ENCODE results near the gene XYLT1.

DNA sequence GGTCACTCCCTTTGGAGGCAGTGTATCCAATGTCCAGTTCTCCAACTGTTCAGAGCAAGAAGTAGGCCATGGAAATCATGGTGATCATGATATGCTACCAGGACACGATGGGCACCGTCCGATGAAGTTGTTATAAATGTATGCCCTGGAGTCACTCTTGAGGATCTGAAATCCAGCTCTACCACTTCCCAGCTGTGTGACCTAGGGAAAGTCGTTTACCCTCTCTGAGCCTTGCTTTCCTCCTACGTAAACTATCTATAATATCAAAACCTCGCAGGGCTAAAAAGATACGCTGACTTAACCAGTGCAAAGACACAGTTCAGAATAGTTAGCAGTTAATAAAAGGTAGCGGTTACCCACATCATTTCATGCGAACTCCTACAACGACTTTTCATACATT lies 194.2 kb downstream of the XYLT1 start:
- TF ChIP-seq, protein P1, sequence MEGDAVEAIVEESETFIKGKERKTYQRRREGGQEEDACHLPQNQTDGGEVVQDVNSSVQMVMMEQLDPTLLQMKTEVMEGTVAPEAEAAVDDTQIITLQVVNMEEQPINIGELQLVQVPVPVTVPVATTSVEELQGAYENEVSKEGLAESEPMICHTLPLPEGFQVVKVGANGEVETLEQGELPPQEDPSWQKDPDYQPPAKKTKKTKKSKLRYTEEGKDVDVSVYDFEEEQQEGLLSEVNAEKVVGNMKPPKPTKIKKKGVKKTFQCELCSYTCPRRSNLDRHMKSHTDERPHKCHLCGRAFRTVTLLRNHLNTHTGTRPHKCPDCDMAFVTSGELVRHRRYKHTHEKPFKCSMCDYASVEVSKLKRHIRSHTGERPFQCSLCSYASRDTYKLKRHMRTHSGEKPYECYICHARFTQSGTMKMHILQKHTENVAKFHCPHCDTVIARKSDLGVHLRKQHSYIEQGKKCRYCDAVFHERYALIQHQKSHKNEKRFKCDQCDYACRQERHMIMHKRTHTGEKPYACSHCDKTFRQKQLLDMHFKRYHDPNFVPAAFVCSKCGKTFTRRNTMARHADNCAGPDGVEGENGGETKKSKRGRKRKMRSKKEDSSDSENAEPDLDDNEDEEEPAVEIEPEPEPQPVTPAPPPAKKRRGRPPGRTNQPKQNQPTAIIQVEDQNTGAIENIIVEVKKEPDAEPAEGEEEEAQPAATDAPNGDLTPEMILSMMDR (IDR thresholded peaks at IDR 0.05): no peak
- no peak for TF ChIP-seq POLR2A (IDR thresholded peaks at IDR 0.05)
